ENCODE data around the gene USP24.
"Not testable (repeated sequence)": the region's sequence is repeated elsewhere in the genome, so short reads cannot be mapped to it uniquely, and the experiment has no call there.

USP24 gene

DNA sequence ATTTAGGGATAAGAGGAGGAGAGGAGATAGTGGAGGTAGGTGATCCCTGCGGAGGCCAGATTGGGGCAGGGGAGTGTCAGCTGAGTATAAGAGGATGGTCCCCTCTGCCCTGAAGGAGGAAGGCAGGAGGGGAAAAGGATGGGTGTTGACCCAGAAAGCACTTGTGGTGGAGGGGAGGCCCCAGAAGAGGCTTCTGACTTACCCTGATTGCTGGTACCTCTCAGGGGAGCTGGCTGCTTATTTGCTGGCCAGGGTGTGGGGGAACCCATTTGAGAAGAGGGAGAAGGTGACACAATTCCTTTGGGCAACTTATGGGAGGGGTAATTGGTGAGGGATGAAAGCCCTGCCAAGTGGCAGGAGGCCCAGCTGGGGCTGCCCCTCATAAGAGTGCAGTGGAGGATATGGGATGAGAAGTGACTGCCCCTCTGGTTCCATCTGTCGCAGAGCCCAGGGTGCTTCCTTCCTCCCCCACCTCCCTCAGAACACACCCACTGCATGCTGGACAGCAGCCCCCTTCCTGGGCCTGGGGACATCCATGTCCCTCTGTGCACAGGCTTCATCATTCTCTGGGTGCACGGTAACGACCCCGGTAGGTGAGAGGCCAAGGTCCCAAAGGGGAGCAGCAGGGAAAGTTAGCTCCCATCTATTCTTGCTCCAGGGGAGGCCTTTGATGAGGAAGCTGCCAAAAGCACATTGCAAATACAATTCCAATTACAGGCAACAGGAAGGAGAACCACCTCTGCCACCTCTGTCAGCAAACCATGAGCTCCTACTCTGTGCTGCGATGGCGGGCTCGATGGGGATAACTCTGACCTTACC, 177.2 kb downstream of the USP24 start:
- Histone ChIP-seq H2BK120ac (ENCODE audit: low read depth, low read length) (no peak overlapping the region), H3K36me3 (ENCODE audit: control insufficient read depth, insufficient read depth, low read length) (no peaks in the 10 kb centered on the region), H3K23ac (ENCODE audit: low read length) (no peak overlapping the region), H4K5ac (ENCODE audit: low read length) (no peak overlapping the region), H2AK5ac (ENCODE audit: low read length) (no peak overlapping the region), H3K4me3 (ENCODE audit: low read length) (no peak overlapping the region), H3K79me2 (ENCODE audit: control insufficient read depth, insufficient read depth, low read length) (peaks cover 3% of the 10 kb centered on the region), H3K79me1 (ENCODE audit: low read length) (peaks cover 2% of the 10 kb centered on the region), H3K4ac (ENCODE audit: low read depth, low read length) (no peak overlapping the region), H3K27ac (ENCODE audit: low read depth, low read length) (no peak overlapping the region), H3K4me1 (ENCODE audit: control insufficient read depth, low read depth, low read length) (peaks cover 6% of the 10 kb centered on the region), H3K27me3 (ENCODE audit: insufficient read depth, low read length, poor library complexity) (peaks cover 3% of the 10 kb centered on the region), H3K18ac (ENCODE audit: low read length) (no peak overlapping the region), H2BK15ac (replicated peaks; ENCODE audit: low read depth) (no peak overlapping the region), H3K56ac (ENCODE audit: low read length) (no peak overlapping the region), H3K9ac (ENCODE audit: low read length) (no peak overlapping the region), H4K8ac (ENCODE audit: low read depth, low read length) (no peak overlapping the region), H2BK5ac (ENCODE audit: low read length) (no peak overlapping the region), H3K4me2 (ENCODE audit: low read length) (no peak overlapping the region)
- no peak for DNase-seq
- no CpG with 5 or more reads among the region's 8 CpGs for WGBS (ENCODE audit: extremely low coverage, insufficient coverage, low lambda C conversion rate)

DNA sequence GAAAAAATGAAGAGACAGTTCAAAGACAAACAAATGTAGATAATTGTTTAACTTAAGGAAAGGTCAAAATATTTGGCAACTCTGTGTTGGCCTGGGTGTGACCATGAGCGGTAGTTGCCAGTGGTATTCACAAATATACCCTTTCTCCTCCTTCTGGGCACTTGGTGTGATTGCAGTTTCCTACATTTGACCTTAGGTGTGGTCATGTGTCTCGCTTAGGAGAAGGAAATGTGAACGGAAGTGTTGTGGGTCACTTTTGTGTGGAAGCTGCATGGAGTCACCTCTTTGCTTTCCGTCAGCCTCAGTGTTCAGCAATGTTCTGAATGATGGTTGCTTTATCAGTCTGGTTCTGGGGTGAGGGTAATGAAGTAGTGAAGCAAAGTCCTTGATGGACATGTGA, 179.3 kb downstream of the USP24 start:
- H3K4ac ChIP-seq (ENCODE audit: low read depth, low read length) = no peak overlapping the region
- no peak overlapping the region for H3K23ac ChIP-seq (ENCODE audit: low read length)
- H3K4me2 ChIP-seq (ENCODE audit: low read length) = no peak overlapping the region
- peak; percentile 67 for DNase-seq
- no peak overlapping the region for H3K27ac ChIP-seq (ENCODE audit: low read depth, low read length)
- H3K56ac ChIP-seq (ENCODE audit: low read length) = no peak overlapping the region
- H2AK5ac ChIP-seq (ENCODE audit: low read length) = no peak overlapping the region
- H3K27me3 ChIP-seq (ENCODE audit: insufficient read depth, low read length, poor library complexity) = peaks cover 3% of the 10 kb centered on the region
- H2BK120ac ChIP-seq (ENCODE audit: low read depth, low read length) = no peak overlapping the region
- no peaks in the 10 kb centered on the region for H3K79me1 ChIP-seq (ENCODE audit: low read length)
- no peak overlapping the region for H3K4me3 ChIP-seq (ENCODE audit: low read length)
- no peak overlapping the region for H2BK15ac ChIP-seq (replicated peaks; ENCODE audit: low read depth)
- no peak overlapping the region for H3K9ac ChIP-seq (ENCODE audit: low read length)
- no peak overlapping the region for H3K18ac ChIP-seq (ENCODE audit: low read length)
- H3K79me2 ChIP-seq (ENCODE audit: control insufficient read depth, insufficient read depth, low read length) = no peaks in the 10 kb centered on the region
- no peak overlapping the region for H4K8ac ChIP-seq (ENCODE audit: low read depth, low read length)
- H3K36me3 ChIP-seq (ENCODE audit: control insufficient read depth, insufficient read depth, low read length) = no peaks in the 10 kb centered on the region
- H4K5ac ChIP-seq (ENCODE audit: low read length) = no peak overlapping the region
- H2BK5ac ChIP-seq (ENCODE audit: low read length) = no peak overlapping the region
- no CpG with 5 or more reads among the region's 4 CpGs for WGBS (ENCODE audit: extremely low coverage, insufficient coverage, low lambda C conversion rate)
- peaks cover 3% of the 10 kb centered on the region for H3K4me1 ChIP-seq (ENCODE audit: control insufficient read depth, low read depth, low read length)

DNA sequence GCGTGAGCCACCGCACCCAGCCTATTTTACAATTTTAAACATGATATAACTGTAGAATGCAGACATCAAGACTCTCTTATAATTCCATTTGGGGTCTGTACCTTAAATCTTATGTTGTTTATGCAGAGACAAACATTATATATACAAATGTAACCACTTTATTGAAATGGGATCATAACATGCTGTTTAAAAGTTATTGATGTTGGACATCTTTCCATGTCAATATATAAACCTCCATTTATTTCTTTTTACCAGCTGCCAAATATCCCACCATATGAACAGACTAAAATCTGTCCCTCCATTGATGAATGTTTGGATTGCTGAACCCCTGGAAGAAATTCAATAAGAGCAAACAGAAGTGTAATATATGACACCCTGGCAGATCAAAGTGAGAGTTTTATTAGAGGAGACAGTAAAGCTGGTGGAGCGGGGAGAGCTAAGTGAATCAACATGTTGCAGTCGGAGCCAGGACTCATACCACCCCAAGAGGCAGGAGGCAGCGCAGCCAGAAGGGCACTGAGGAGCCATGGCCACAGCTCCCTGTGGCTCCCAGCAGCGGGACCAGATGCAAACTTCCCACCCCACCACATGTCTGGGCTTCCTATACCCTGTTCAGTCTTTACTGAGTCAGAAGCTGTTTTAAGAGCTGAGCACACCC, 180.6 kb downstream of the USP24 start:
- no peak overlapping the region for H3K4me2 ChIP-seq (ENCODE audit: low read length)
- no peak overlapping the region for H2BK5ac ChIP-seq (ENCODE audit: low read length)
- no peak overlapping the region for H2BK15ac ChIP-seq (replicated peaks; ENCODE audit: low read depth)
- no peak overlapping the region for H3K27ac ChIP-seq (ENCODE audit: low read depth, low read length)
- H3K23ac ChIP-seq (ENCODE audit: low read length) = no peak overlapping the region
- H3K27me3 ChIP-seq (ENCODE audit: insufficient read depth, low read length, poor library complexity) = no peaks in the 10 kb centered on the region
- no peak overlapping the region for H3K56ac ChIP-seq (ENCODE audit: low read length)
- no peak overlapping the region for H3K9ac ChIP-seq (ENCODE audit: low read length)
- H3K79me2 ChIP-seq (ENCODE audit: control insufficient read depth, insufficient read depth, low read length) = no peaks in the 10 kb centered on the region
- no peak for DNase-seq
- no peak overlapping the region for H3K4me3 ChIP-seq (ENCODE audit: low read length)
- H3K4me1 ChIP-seq (ENCODE audit: control insufficient read depth, low read depth, low read length) = peaks cover 3% of the 10 kb centered on the region
- H3K4ac ChIP-seq (ENCODE audit: low read depth, low read length) = no peak overlapping the region
- no CpG with 5 or more reads among the region's 6 CpGs for WGBS (ENCODE audit: extremely low coverage, insufficient coverage, low lambda C conversion rate)
- no peak overlapping the region for H3K18ac ChIP-seq (ENCODE audit: low read length)
- H4K8ac ChIP-seq (ENCODE audit: low read depth, low read length) = no peak overlapping the region
- H3K36me3 ChIP-seq (ENCODE audit: control insufficient read depth, insufficient read depth, low read length) = no peaks in the 10 kb centered on the region
- H3K79me1 ChIP-seq (ENCODE audit: low read length) = no peaks in the 10 kb centered on the region
- no peak overlapping the region for H4K5ac ChIP-seq (ENCODE audit: low read length)
- no peak overlapping the region for H2AK5ac ChIP-seq (ENCODE audit: low read length)
- H2BK120ac ChIP-seq (ENCODE audit: low read depth, low read length) = no peak overlapping the region

DNA sequence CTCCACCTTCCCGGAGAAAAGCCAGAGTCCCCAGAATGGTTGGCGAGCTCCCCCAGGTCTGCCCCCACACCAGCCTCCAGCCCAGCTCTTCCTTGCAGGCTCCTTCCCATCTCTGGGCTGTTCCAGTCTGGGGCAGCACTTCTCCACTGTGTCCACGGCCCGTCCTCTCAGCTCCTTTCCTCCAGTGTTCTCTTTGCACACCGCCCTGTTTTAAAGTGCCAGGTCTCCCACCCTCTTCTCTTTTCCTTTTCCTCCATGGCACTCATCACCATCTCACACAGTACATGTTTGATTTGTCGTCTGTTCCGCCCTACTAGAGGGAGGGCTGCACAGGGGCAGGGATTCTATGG, 181.9 kb downstream of the USP24 start:
- Histone ChIP-seq H3K36me3 (ENCODE audit: control insufficient read depth, insufficient read depth, low read length) (no peaks in the 10 kb centered on the region), H3K4me2 (ENCODE audit: low read length) (no peak overlapping the region), H2BK5ac (ENCODE audit: low read length) (no peak overlapping the region), H3K9ac (ENCODE audit: low read length) (no peak overlapping the region), H4K8ac (ENCODE audit: low read depth, low read length) (no peak overlapping the region), H2BK120ac (ENCODE audit: low read depth, low read length) (no peak overlapping the region), H3K4ac (ENCODE audit: low read depth, low read length) (no peak overlapping the region), H3K27me3 (ENCODE audit: insufficient read depth, low read length, poor library complexity) (no peaks in the 10 kb centered on the region), H2AK5ac (ENCODE audit: low read length) (no peak overlapping the region), H3K23ac (ENCODE audit: low read length) (no peak overlapping the region), H3K4me3 (ENCODE audit: low read length) (no peak overlapping the region), H3K18ac (ENCODE audit: low read length) (no peak overlapping the region), H3K27ac (ENCODE audit: low read depth, low read length) (no peak overlapping the region), H3K56ac (ENCODE audit: low read length) (no peak overlapping the region), H2BK15ac (replicated peaks; ENCODE audit: low read depth) (no peak overlapping the region), H3K4me1 (ENCODE audit: control insufficient read depth, low read depth, low read length) (no peaks in the 10 kb centered on the region), H4K5ac (ENCODE audit: low read length) (no peak overlapping the region), H3K79me1 (ENCODE audit: low read length) (no peaks in the 10 kb centered on the region), H3K79me2 (ENCODE audit: control insufficient read depth, insufficient read depth, low read length) (no peaks in the 10 kb centered on the region)
- WGBS (ENCODE audit: extremely low coverage, insufficient coverage, low lambda C conversion rate) = no CpG with 5 or more reads among the region's 7 CpGs
- no peak for DNase-seq

DNA sequence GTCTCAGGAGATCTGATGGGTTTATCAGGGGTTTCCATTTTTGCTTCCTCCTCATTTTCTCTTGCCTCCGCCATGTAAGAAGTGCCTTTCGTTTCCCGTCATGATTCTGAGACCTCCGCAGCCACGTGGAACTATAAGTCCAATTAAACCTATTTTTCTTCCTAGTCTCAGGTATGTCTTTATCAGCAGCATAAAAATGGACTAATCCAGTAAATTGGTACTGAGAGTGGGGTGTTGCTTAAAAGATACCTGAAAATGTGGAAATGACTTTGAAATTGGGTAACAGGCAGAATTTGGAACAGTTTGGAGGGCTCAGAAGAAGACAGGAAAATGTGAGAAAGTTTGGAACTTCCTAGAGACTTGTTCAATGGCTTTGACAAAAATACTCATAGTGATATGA, 184.1 kb downstream of the USP24 start:
- not testable (repeated sequence) for H4K5ac ChIP-seq (ENCODE audit: low read length); H3K56ac ChIP-seq (ENCODE audit: low read length); H3K36me3 ChIP-seq (ENCODE audit: control insufficient read depth, insufficient read depth, low read length); H4K8ac ChIP-seq (ENCODE audit: low read depth, low read length); H3K23ac ChIP-seq (ENCODE audit: low read length); H2BK120ac ChIP-seq (ENCODE audit: low read depth, low read length); DNase-seq; H2AK5ac ChIP-seq (ENCODE audit: low read length); H3K27me3 ChIP-seq (ENCODE audit: insufficient read depth, low read length, poor library complexity); H2BK5ac ChIP-seq (ENCODE audit: low read length); H3K4me1 ChIP-seq (ENCODE audit: control insufficient read depth, low read depth, low read length); H3K18ac ChIP-seq (ENCODE audit: low read length); H2BK15ac ChIP-seq (replicated peaks; ENCODE audit: low read depth); H3K79me1 ChIP-seq (ENCODE audit: low read length); H3K27ac ChIP-seq (ENCODE audit: low read depth, low read length); H3K4ac ChIP-seq (ENCODE audit: low read depth, low read length); H3K9ac ChIP-seq (ENCODE audit: low read length); H3K4me2 ChIP-seq (ENCODE audit: low read length); H3K79me2 ChIP-seq (ENCODE audit: control insufficient read depth, insufficient read depth, low read length); H3K4me3 ChIP-seq (ENCODE audit: low read length)
- no CpG with 5 or more reads among the region's 5 CpGs for WGBS (ENCODE audit: extremely low coverage, insufficient coverage, low lambda C conversion rate)
